Heart right ventricle (tissue), 16 donors: ENCODE results near the gene ZFPM1. TPM values are rescaled to one million over a fixed set of nuclear protein-coding genes. Genes with fewer than 3 reads are reported as not detected.

Experiments
- ATAC-seq, 8 donors: fragments of 200-7000 bp; cut with Tn5 transposase; one replicate each; pipeline ENCODE4 v1.9.1; 2020; ENCODE audit warnings: mild to moderate bottlenecking in 8 of 8, moderate library complexity in 8 of 8, moderate number of reproducible peaks in 1 of 8
- DNase-seq, 2 donors: peaks; one replicate each; pipeline ENCODE4 v3.0.0-alpha.2; 2020
- H3K27ac ChIP-seq, 10 donors: fragments of 200-600 bp; sonication (generic) in 2 of 10; one replicate each; pipeline versions ENCODE4 v1.5.0 to v1.8.0; 2020 to 2022; ENCODE audit warnings: mild to moderate bottlenecking in 3 of 10
- H3K27me3 ChIP-seq, 7 donors: fragments of 200-600 bp; one replicate each; pipeline ENCODE4 v1.8.0; 2021 to 2022; ENCODE audit warnings: mild to moderate bottlenecking in 2 of 7
- H3K36me3 ChIP-seq, 9 donors: fragments of 200-600 bp; sonication (generic) in 1 of 9; one replicate each; pipeline versions ENCODE4 v1.5.0 to v1.8.0; 2020 to 2022; ENCODE audit warnings: mild to moderate bottlenecking in 2 of 9
- H3K4me1 ChIP-seq, 9 donors: fragments of 200-600 bp; sonication (generic) in 1 of 9; one replicate each; pipeline versions ENCODE4 v1.5.0 to v1.8.0; 2020 to 2022; ENCODE audit warnings: mild to moderate bottlenecking in 4 of 9
- H3K4me3 ChIP-seq, 10 donors: fragments of 200-600 bp; sonication (generic) in 2 of 10; one replicate each; pipeline versions ENCODE4 v1.5.0 to v1.8.0; 2020 to 2022; ENCODE audit warnings: mild to moderate bottlenecking in 7 of 10, moderate library complexity in 2 of 10
- H3K9me3 ChIP-seq, 11 donors: fragments of 200-600 bp in 10 of 11; sonication (generic) in 2 of 11; one replicate each; pipeline versions ENCODE4 v1.5.0 to v1.8.0; 2013 to 2022; ENCODE audit warnings: mild to moderate bottlenecking in 2 of 11, control low read depth in 1 of 11, moderate library complexity in 1 of 11
- CTCF ChIP-seq, 9 donors: fragments of 200-600 bp; sonication (generic) in 2 of 9; IDR thresholded peaks; one replicate each; pipeline versions ENCODE4 v1.5.0 to v1.8.0; 2021 to 2022; ENCODE audit warnings: antibody characterized with exemption in 9 of 9, mild to moderate bottlenecking in 5 of 9, moderate library complexity in 1 of 9
- WGBS, 2 donors: extraction: QIAGEN DNeasy Blood & Tissue Kit; methylation state at CpG; one replicate each; pipeline ENCODE4 v1.1.7; 2013; ENCODE audit warnings: inconsistent platforms in 1 of 2; 5-methylcytosine and 5-hydroxymethylcytosine counted together
- intact Hi-C, 10 donors: fragments of 100-400 bp; cut with DNase I; formaldehyde crosslinking; loops; one replicate each; pipeline versions ENCODE4 v1.11.1 to v1.14.2; 2022
- polyA plus RNA-seq, 2 donors: library from polyadenylated mRNA; stranded (reverse); fragments of 200-250 nt; gene quantifications; one replicate each; pipeline ENCODE4 v1.2.3, GENCODE V29; 2013
- total RNA-seq, 10 donors: library from RNA; stranded (reverse); fragmentation: NEBNext Ultra II Directional in 3 of 10; extraction: Animal tissue kit (Norgen Biotek cat#: 25700) in 3 of 10; gene quantifications; one replicate each; pipeline versions ENCODE4 v1.2.1 to v1.2.4, GENCODE V29; 2021 to 2023
- donor health status: Arrhythmogenic right ventricular cardiomyopathy.
- donor health status: ischemic (EF 13 %, LVEDD 7.1; RV severe dilation, severe dysfunction).
- donor health status: healthy with polysubstance abuse.
- donor health status: DM: no; HTN: yes; CAD: no.
- donor health status: DM: no; HTN: no; CAD: no.
- donor health status: ischemic (EF 25% LVEDD 6.9; RV normal size, moderate dysfunction).
- donor health status: ischemic (EF 25% LVEDD 5.7; RV mildly dilated, moderate dysfunction).
- donor health status: healthy.
- donor health status: DM: yes; HTN: yes; CAD: no.
- donor health status: Ischemic cardiomyopathy.
- donor health status: ischemic (EF 35%, LVEDD 5.7; RV mildly dilated, moderate dysfunction).
- donor health status: nonischemic (EF 11% LVEDD 7.7; RV severe dilation, severe dysfunction).
- donor health status: DM: yes; HTN: yes; CAD: no.
- donor health status: PGD.
- donor health status: ischemic (EF 29% LVEDD 5.4; RV normal size, mild dysfunction).
- donor health status: nonischemic (EF 23%, LVEDD 6.1; RV moderate dilation, normal function).

ZFPM1 gene
- total and polyA plus RNA-seq, 12 donors = 2.0 to 10.4 (median 4.4) TPM

GRCh38 chr16:88478889-88479792 lies 26.1 kb downstream of the ZFPM1 start:
- Histone ChIP-seq H3K27me3 (no peaks in the 10 kb centered on the region), H3K4me1 (peaks cover 0 to 30% (median 6%) of the 10 kb centered on the region in 9 donors), H3K9me3 (no peaks in the 10 kb centered on the region), H3K27ac (peak overlapping the region in 3 of 10 donors; percentile 20 to 49 (median 47)), H3K4me3 (no peak overlapping the region), H3K36me3 (no peaks in the 10 kb centered on the region)
- peak in 6 of 8 donors; percentile 27 to 80 (median 70) for ATAC-seq
- no peak for TF ChIP-seq CTCF (IDR thresholded peaks at IDR 0.05)
- DNase-seq = no peak
- intact Hi-C loops = no loop called here
- 69 to 75% methylated on average over 38 to 39 of the region's 39 CpGs for WGBS, 2 donors

GRCh38 chr16:88479793-88480760 lies 27.0 kb downstream of the ZFPM1 start:
- 72 to 81% methylated on average over 22 to 28 of the region's 28 CpGs for WGBS, 2 donors
- Histone ChIP-seq H3K4me3 (no peak overlapping the region), H3K27me3 (no peaks in the 10 kb centered on the region), H3K4me1 (peaks cover 0 to 26% (median 6%) of the 10 kb centered on the region in 9 donors), H3K27ac (no peak overlapping the region), H3K36me3 (no peaks in the 10 kb centered on the region), H3K9me3 (no peaks in the 10 kb centered on the region)
- intact Hi-C loops = no loop called here
- DNase-seq = no peak
- no peak for TF ChIP-seq CTCF (IDR thresholded peaks at IDR 0.05)
- ATAC-seq = peak in 5 of 8 donors; percentile 14 to 74 (median 50)

GRCh38 chr16:88480829-88481228 lies 27.7 kb downstream of the ZFPM1 start:
- no peak for TF ChIP-seq CTCF (IDR thresholded peaks at IDR 0.05)
- Histone ChIP-seq H3K36me3 (no peaks in the 10 kb centered on the region), H3K27me3 (no peaks in the 10 kb centered on the region)

GRCh38 chr16:88481851-88482250 lies 28.8 kb downstream of the ZFPM1 start:
- intact Hi-C loops = no loop called here
- H3K27ac ChIP-seq = no peak overlapping the region
- H3K36me3 ChIP-seq = no peaks in the 10 kb centered on the region
- ATAC-seq (no peak), DNase-seq (no peak)
- TF ChIP-seq CTCF (IDR thresholded peaks at IDR 0.05) = no peak
- no peaks in the 10 kb centered on the region for H3K9me3 ChIP-seq
- H3K27me3 ChIP-seq = no peaks in the 10 kb centered on the region
- no peak overlapping the region for H3K4me3 ChIP-seq
- WGBS, 2 donors = 87 to 91% methylated on average over 9 of the region's 9 CpGs
- H3K4me1 ChIP-seq = peaks cover 0 to 26% (median 6%) of the 10 kb centered on the region in 9 donors

More at GRCh38 chr16:88480829-88481228, 27.7 kb downstream of the ZFPM1 start:
- no peak overlapping the region for H3K27ac ChIP-seq
- WGBS, 2 donors = 87 to 89% methylated on average over 19 of the region's 19 CpGs
- H3K4me3 ChIP-seq = no peak overlapping the region
- DNase-seq = no peak
- intact Hi-C loops = no loop called here
- no peaks in the 10 kb centered on the region for H3K9me3 ChIP-seq
- H3K4me1 ChIP-seq = peaks cover 0 to 26% (median 6%) of the 10 kb centered on the region in 9 donors
- no peak for ATAC-seq
